Hematopoietic multipotent progenitor cell treated with erythropoietin and hydrocortisone succinate and interleukin-3 and kit ligand, for 8 days (in vitro differentiated cells): Measurements from ENCODE around the gene TBC1D22B.
"Not testable (repeated sequence)": the region's sequence is repeated elsewhere in the genome, so short reads cannot be mapped to it uniquely, and the experiment has no call there.

ENCODE experiments used
- DNase-seq: peaks from one replicate; pipeline ENCODE4 v3.0.0-alpha.2; 2015

Gene TBC1D22B

GRCh38 chr6:37269105-37269504 is 11.5 kb downstream of the TBC1D22B start:
- no peak for DNase-seq

GRCh38 chr6:37272834-37273566 is 15.4 kb downstream of the TBC1D22B start:
- no peak for DNase-seq

GRCh38 chr6:37273690-37274089 is 16.1 kb downstream of the TBC1D22B start:
- no peak for DNase-seq

GRCh38 chr6:37275350-37275749 is 17.8 kb downstream of the TBC1D22B start:
- no peak for DNase-seq

- DNase-seq, result no peak
These were observed 19.4 kb downstream of the TBC1D22B start for GRCh38 chr6:37277001-37277409.

GRCh38 chr6:37279366-37280134 is 22.0 kb downstream of the TBC1D22B start:
- DNase-seq, result no peak

- DNase-seq, result no peak
These were observed 22.8 kb downstream of the TBC1D22B start for GRCh38 chr6:37280162-37280887.

GRCh38 chr6:37282371-37282770 is 24.8 kb downstream of the TBC1D22B start:
- peak; percentile 23 for DNase-seq

- DNase-seq, result no peak
These were observed 25.7 kb downstream of the TBC1D22B start for GRCh38 chr6:37283268-37283667.

GRCh38 chr6:37283671-37284151 is 26.1 kb downstream of the TBC1D22B start:
- DNase-seq, result no peak

GRCh38 chr6:37284781-37285180 is 27.2 kb downstream of the TBC1D22B start:
- DNase-seq, result no peak

GRCh38 chr6:37285861-37286311 is 28.3 kb downstream of the TBC1D22B start:
- DNase-seq, result no peak

- no peak for DNase-seq
These were observed 30.1 kb downstream of the TBC1D22B start for GRCh38 chr6:37287519-37288157.

GRCh38 chr6:37288247-37288646 is 30.7 kb downstream of the TBC1D22B start:
- DNase-seq, result no peak

- DNase-seq, result no peak
These were observed 32.4 kb downstream of the TBC1D22B start for GRCh38 chr6:37289931-37290330.

GRCh38 chr6:37293426-37293825 is 35.9 kb downstream of the TBC1D22B start:
- no peak for DNase-seq

GRCh38 chr6:37297637-37298036 is 40.1 kb downstream of the TBC1D22B start:
- DNase-seq, result not testable (repeated sequence)

GRCh38 chr6:37298958-37299357 is 41.4 kb downstream of the TBC1D22B start:
- DNase-seq, result no peak

GRCh38 chr6:37299990-37300389 is 42.4 kb downstream of the TBC1D22B start:
- no peak for DNase-seq

GRCh38 chr6:37302086-37302686 is 44.6 kb downstream of the TBC1D22B start:
- DNase-seq, result peak; percentile 98

GRCh38 chr6:37303091-37303660 is 45.6 kb downstream of the TBC1D22B start:
- DNase-seq, result peak; percentile 48

GRCh38 chr6:37303891-37304503 is 46.4 kb downstream of the TBC1D22B start:
- DNase-seq, result peak; percentile 87
